Fibroblast of lung (primary cell): Measurements from ENCODE around the gene BBS9.

Source experiments
- CTCF ChIP-seq, 2 donors: IDR thresholded peaks in 1 of 2; conservative IDR thresholded peaks in 1 of 2; 1 replicate in 1 of 2; 2 replicates in 1 of 2; pipeline ENCODE4 v1.5.1; 2011 to 2012; ENCODE audit warnings: low read length in 2 of 2, control low read depth in 1 of 2, inconsistent platforms in 1 of 2, low read depth in 1 of 2, mild to moderate bottlenecking in 1 of 2
- EZH2 ChIP-seq: IDR thresholded peaks from 2 replicates; pipeline ENCODE4 v1.5.1; 2012; ENCODE audit warnings: low read length, control low read depth, mild to moderate bottlenecking; ENCODE audit errors: missing control alignments

- no peak for TF ChIP-seq CTCF (conservative IDR thresholded peaks at IDR 0.05 in 1 of 2, IDR thresholded peaks at IDR 0.05 in 1 of 2; ENCODE audit: low read depth in 1 of 2, low read length in 2 of 2)
- TF ChIP-seq EZH2 = no peak
Observed at GRCh38 chr7:33232632-33233145, 103.3 kb downstream of the BBS9 start.
